Adrenal gland (tissue), 5 donors: Measurements from ENCODE around the gene TEKTIP1.
A peak's percentile ranks its signal among the peaks of the same experiment; 100 is the strongest.

Experiments used
- POLR2A ChIP-seq, 2 donors: fragments of 450-650 bp; IDR thresholded peaks; one replicate each; pipeline ENCODE4 v1.6.1; 2017; ENCODE audit warnings: antibody characterized with exemption in 2 of 2, mild to moderate bottlenecking in 2 of 2, moderate library complexity in 1 of 2
- TF ChIP-seq, protein P1 (sequence below), 6 experiments: fragments of 450-650 bp in 4 of 6; fragments of 200-600 bp in 2 of 6; sonication (generic) in 1 of 6; IDR thresholded peaks; 1 replicate in 5 of 6; 2 replicates in 1 of 6; pipeline versions ENCODE4 v1.5.1 to v1.8.0; 2016 to 2021; ENCODE audit warnings: antibody characterized with exemption in 6 of 6, mild to moderate bottlenecking in 2 of 6, moderate library complexity in 1 of 6
- donor health status: DM: no; HTN: no; CAD: no.

DNA sequence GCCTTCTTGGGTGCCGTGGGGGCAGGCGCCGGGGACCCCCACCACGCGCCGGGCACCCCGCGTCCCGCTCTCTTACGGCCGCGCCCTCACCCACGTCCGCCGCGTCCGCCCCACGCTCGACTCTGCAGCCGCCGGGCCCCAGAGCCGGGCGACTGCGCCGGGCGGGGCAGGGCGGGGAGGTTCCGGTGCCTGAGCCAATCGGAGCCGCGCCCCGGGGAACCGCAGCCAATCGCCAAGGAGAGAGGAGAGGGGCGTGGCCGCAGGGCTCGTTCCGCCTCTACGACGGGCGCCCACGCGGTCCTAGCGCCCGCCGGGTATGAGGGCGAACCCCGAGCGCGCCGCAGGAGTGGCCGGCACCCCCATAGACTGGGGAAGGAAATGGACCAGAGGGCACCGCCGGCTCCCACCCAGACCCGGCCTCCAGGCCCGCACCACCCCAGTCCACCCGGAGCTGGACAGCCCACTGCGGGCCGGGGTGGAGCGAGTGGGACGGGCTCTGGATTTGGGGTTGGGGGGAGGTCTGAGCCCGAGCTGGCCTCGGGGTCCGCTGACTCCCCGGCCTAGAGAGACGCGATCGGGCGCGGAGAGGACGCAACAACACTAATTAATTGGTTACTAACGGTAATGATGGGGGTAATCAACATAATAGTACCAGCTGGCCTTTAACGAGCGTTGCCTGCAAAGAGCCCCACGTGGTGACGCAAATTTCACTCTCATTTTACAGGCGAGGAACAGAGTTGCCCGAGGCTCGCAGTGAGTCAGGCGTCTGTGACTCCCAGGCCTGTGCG lies 18.7 kb downstream of the TEKTIP1 start, which contains the start of gene MFSD12:
- TF ChIP-seq, protein P1, sequence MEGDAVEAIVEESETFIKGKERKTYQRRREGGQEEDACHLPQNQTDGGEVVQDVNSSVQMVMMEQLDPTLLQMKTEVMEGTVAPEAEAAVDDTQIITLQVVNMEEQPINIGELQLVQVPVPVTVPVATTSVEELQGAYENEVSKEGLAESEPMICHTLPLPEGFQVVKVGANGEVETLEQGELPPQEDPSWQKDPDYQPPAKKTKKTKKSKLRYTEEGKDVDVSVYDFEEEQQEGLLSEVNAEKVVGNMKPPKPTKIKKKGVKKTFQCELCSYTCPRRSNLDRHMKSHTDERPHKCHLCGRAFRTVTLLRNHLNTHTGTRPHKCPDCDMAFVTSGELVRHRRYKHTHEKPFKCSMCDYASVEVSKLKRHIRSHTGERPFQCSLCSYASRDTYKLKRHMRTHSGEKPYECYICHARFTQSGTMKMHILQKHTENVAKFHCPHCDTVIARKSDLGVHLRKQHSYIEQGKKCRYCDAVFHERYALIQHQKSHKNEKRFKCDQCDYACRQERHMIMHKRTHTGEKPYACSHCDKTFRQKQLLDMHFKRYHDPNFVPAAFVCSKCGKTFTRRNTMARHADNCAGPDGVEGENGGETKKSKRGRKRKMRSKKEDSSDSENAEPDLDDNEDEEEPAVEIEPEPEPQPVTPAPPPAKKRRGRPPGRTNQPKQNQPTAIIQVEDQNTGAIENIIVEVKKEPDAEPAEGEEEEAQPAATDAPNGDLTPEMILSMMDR (IDR thresholded peaks at IDR 0.05), result no peak
- TF ChIP-seq POLR2A (IDR thresholded peaks at IDR 0.05), result peak; percentile 80 to 84
